NT2/D1 (cell line): ENCODE data around the gene SLC8B1.

Experiments
- YY1 ChIP-seq: IDR thresholded peaks from 2 replicates; pipeline ENCODE4 v1.6.1; 2011; ENCODE audit not compliant: insufficient read length, insufficient read depth
- ZNF274 ChIP-seq: IDR thresholded peaks from 2 replicates; pipeline ENCODE4 v1.6.1; 2011; ENCODE audit warnings: mild to moderate bottlenecking, low read depth, low read length

GRCh38 chr12:113306382-113306781 lies 28.5 kb downstream of the SLC8B1 start:
- TF ChIP-seq YY1 (no peak), ZNF274 (no peak)
